Measurements from ENCODE around the gene CASP7.
"Not testable (repeated sequence)": the region's sequence is repeated elsewhere in the genome, so short reads cannot be mapped to it uniquely, and the experiment has no call there.

Gene CASP7

GRCh38 chr10:113650172-113650571, 29.5 kb upstream of the CASP7 start:
- no peak for DNase-seq (ENCODE audit: low read depth)
- TF ChIP-seq MYC (IDR thresholded peaks at IDR 0.05; ENCODE audit: low read depth, low read length) (no peak), MAX (IDR thresholded peaks at IDR 0.05; ENCODE audit: low read depth, low read length) (no peak), POLR2A (IDR thresholded peaks at IDR 0.05; ENCODE audit: extremely low read depth, insufficient read length) (no peak)
- TF ChIP-seq, protein P1, sequence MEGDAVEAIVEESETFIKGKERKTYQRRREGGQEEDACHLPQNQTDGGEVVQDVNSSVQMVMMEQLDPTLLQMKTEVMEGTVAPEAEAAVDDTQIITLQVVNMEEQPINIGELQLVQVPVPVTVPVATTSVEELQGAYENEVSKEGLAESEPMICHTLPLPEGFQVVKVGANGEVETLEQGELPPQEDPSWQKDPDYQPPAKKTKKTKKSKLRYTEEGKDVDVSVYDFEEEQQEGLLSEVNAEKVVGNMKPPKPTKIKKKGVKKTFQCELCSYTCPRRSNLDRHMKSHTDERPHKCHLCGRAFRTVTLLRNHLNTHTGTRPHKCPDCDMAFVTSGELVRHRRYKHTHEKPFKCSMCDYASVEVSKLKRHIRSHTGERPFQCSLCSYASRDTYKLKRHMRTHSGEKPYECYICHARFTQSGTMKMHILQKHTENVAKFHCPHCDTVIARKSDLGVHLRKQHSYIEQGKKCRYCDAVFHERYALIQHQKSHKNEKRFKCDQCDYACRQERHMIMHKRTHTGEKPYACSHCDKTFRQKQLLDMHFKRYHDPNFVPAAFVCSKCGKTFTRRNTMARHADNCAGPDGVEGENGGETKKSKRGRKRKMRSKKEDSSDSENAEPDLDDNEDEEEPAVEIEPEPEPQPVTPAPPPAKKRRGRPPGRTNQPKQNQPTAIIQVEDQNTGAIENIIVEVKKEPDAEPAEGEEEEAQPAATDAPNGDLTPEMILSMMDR (IDR thresholded peaks at IDR 0.05; ENCODE audit: low read depth, low read length): no peak
- no peak overlapping the region for H3K4me3 ChIP-seq (ENCODE audit: low read depth, low read length)

DNA sequence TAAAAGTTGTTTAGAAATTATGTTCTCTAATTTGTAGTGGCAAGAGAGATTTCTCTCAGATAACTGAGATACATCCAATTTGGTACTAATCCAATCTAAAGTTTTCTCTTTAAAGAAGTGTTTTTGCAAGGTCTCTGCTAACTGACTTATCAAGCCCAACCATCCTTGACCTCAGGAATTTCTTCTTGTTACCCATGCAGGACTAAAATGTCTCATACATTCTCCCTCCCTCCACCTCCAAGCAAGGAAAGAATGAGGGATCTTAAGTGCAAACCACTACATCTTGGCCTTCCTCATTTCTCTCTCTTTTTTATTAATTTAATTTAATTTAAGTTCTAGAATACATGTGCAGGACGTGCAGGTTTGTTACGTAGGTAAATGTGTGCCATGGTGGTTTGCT, 28.7 kb upstream of the CASP7 start:
- no peak for TF ChIP-seq POLR2A (IDR thresholded peaks at IDR 0.05; ENCODE audit: extremely low read depth, insufficient read length)
- TF ChIP-seq MYC (IDR thresholded peaks at IDR 0.05; ENCODE audit: low read depth, low read length): no peak
- no peak for TF ChIP-seq MAX (IDR thresholded peaks at IDR 0.05; ENCODE audit: low read depth, low read length)
- TF ChIP-seq, protein P1 (IDR thresholded peaks at IDR 0.05; ENCODE audit: low read depth, low read length): no peak
- H3K4me3 ChIP-seq (ENCODE audit: low read depth, low read length): no peak overlapping the region
- no peak for DNase-seq (ENCODE audit: low read depth)

DNA sequence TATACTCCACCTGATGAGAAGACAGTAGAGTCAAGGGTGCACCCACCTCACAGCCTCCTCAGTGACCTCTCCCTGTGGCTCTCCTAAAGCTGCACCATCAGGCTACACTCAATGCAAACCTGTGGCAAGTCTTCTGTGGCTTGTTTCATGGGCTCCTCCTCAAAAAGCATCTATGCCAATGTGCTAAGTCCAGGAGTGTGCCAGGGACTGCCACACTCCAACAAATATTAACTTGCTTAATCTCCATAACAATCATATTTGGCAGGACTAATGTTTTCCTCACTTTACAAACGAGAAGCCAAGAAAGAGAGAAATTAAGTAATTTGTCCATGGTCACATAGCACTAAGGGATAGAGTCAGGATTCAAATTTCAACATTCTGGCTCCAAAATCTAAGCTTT, 27.8 kb upstream of the CASP7 start:
- DNase-seq (ENCODE audit: low read depth): no peak
- TF ChIP-seq MAX (IDR thresholded peaks at IDR 0.05; ENCODE audit: low read depth, low read length): no peak
- TF ChIP-seq POLR2A (IDR thresholded peaks at IDR 0.05; ENCODE audit: extremely low read depth, insufficient read length): no peak
- no peak overlapping the region for H3K4me3 ChIP-seq (ENCODE audit: low read depth, low read length)

DNA sequence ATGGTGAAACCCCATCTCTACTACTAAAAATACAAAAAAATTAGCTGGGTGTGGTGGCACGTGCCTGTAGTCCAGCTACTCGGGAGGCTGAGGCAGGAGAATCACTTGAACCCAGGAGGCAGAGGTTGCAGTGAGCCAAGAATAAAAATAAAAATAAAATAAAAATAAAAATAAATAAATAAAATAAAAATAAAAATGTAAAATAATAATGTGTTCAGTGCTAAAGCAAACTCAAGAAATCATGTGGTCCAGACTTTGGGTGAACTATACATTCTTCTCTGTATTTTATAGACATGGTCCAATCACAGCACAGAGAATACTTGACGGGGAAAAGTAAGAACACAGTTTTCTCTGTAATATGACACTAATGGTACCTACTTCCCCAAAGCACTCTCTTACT, 27.3 kb upstream of the CASP7 start:
- not testable (repeated sequence) for DNase-seq (ENCODE audit: low read depth); H3K4me3 ChIP-seq (ENCODE audit: low read depth, low read length)

GRCh38 chr10:113656896-113657295, 22.8 kb upstream of the CASP7 start:
- TF ChIP-seq POLR2A (IDR thresholded peaks at IDR 0.05; ENCODE audit: extremely low read depth, insufficient read length) (no peak), MYC (IDR thresholded peaks at IDR 0.05; ENCODE audit: low read depth, low read length) (no peak), MAX (IDR thresholded peaks at IDR 0.05; ENCODE audit: low read depth, low read length) (no peak)
- TF ChIP-seq, protein P1 (IDR thresholded peaks at IDR 0.05; ENCODE audit: low read depth, low read length): no peak
- DNase-seq (ENCODE audit: low read depth): no peak
- no peak overlapping the region for H3K4me3 ChIP-seq (ENCODE audit: low read depth, low read length)

DNA sequence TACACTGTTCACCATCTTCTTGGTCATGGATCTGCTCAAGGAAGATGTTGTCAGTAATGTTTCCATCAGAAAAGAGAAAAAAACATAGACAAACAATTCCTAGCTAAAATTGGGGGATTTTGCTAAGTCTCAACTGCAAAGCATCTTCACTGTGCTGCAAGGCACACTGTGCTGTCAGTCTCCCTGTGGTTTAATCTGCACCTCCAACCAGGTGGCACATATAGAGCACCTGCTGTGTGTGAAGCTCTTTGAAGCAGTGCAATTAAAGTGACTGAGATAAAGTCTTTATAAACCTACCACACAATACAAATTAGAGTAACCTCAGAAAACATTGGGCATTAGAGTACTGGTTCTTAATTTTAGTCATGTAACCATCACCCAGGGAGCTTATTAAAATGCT, 22.2 kb upstream of the CASP7 start:
- no peak for DNase-seq (ENCODE audit: low read depth)
- H3K4me3 ChIP-seq (ENCODE audit: low read depth, low read length): no peak overlapping the region
- TF ChIP-seq MYC (IDR thresholded peaks at IDR 0.05; ENCODE audit: low read depth, low read length) (no peak), MAX (IDR thresholded peaks at IDR 0.05; ENCODE audit: low read depth, low read length) (no peak)

DNA sequence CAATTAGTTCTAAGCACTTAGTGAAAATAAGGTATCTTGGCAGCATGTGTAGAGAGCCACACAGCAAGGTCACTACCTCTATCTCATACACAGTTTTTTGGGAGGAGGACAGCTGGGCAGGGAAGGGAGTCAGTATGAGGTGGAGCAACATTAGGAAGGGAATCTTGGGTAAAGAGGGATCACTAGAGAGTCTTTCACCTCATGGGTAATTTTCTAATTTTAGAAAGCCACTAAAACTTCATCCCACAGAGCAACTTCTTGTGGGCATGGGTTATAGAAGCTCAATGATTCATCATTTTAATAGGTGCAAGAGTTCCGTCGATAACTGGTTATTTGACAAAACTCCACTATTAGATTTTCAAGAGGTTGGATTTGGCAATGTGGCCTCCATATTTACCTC, 18.4 kb upstream of the CASP7 start:
- TF ChIP-seq, protein P1 (IDR thresholded peaks at IDR 0.05; ENCODE audit: low read depth, low read length): no peak
- no peak for TF ChIP-seq POLR2A (IDR thresholded peaks at IDR 0.05; ENCODE audit: extremely low read depth, insufficient read length)
- no peak for TF ChIP-seq MAX (IDR thresholded peaks at IDR 0.05; ENCODE audit: low read depth, low read length)
- no peak overlapping the region for H3K4me3 ChIP-seq (ENCODE audit: low read depth, low read length)
- DNase-seq (ENCODE audit: low read depth): no peak

Data from NB4 (cell line).